H1 (cell line): ENCODE measurements around the gene PORCN. TPM values are rescaled to one million over a fixed set of nuclear protein-coding genes. Genes with fewer than 3 reads are reported as not detected.
A peak's percentile ranks its signal among the peaks of the same experiment; 100 is the strongest.

Source experiments
- CTCF ChIA-PET: fragments of 300-600 bp; sonication (Branson Sonifier 250); formaldehyde crosslinking; loops from one replicate; lab custom pipeline; 2021; ENCODE audit not compliant: partially characterized antibody; lab: Charles Lee
- POLR2A ChIA-PET: fragments of 300-600 bp; sonication (Branson Sonifier 250); formaldehyde crosslinking; loops from one replicate; lab custom pipeline; 2021; ENCODE audit warnings: inconsistent platforms; ENCODE audit not compliant: partially characterized antibody; lab: Charles Lee
- DNase-seq, 2 experiments: peaks; one replicate each; pipeline versions ENCODE4 v3.0.0 to v3.0.0-alpha.2; 2010 to 2022; ENCODE audit warnings: low spot score in 2 of 2, low read depth in 1 of 2, mixed read lengths in 1 of 2
- FAIRE-seq: peaks from 2 replicates; lab custom pipeline; 2011; peaks lifted over from hg19 to GRCh38; lab: Jason Lieb, UNC
- H2AFZ ChIP-seq: 2 replicates; pipeline ENCODE4 v1.8.1; 2012; ENCODE audit warnings: low read length, inconsistent platforms
- H2AK5ac ChIP-seq: 2 replicates; pipeline ENCODE4 v1.6.1; 2013; ENCODE audit warnings: low read depth, low read length
- H2BK120ac ChIP-seq: replicated peaks from 2 replicates; pipeline ENCODE3; 2013; ENCODE audit warnings: low read depth, low read length, inconsistent platforms
- H2BK12ac ChIP-seq: 2 replicates; pipeline ENCODE4 v1.6.1; 2013; ENCODE audit warnings: low read depth, low read length
- H2BK15ac ChIP-seq: 2 replicates; pipeline ENCODE4 v1.6.1; 2013; ENCODE audit warnings: low read length
- H2BK20ac ChIP-seq: 2 replicates; pipeline ENCODE4 v1.6.1; 2013; ENCODE audit warnings: low read length
- H2BK5ac ChIP-seq: 2 replicates; pipeline ENCODE4 v1.6.1; 2013; ENCODE audit warnings: low read depth, low read length
- H3K14ac ChIP-seq: 2 replicates; pipeline ENCODE4 v1.6.1; 2013; ENCODE audit warnings: inconsistent platforms; ENCODE audit not compliant: insufficient read length
- H3K18ac ChIP-seq: 2 replicates; pipeline ENCODE4 v1.6.1; 2013; ENCODE audit warnings: low read length; ENCODE audit errors: extremely low read depth
- H3K23ac ChIP-seq: 2 replicates; pipeline ENCODE4 v1.6.1; 2013; ENCODE audit warnings: inconsistent platforms; ENCODE audit not compliant: insufficient read length
- H3K23me2 ChIP-seq: 2 replicates; pipeline ENCODE4 v1.6.1; 2013; ENCODE audit warnings: low read depth, low read length
- H3K27ac ChIP-seq: 2 replicates; pipeline ENCODE4 v1.6.1; 2011; ENCODE audit warnings: low read depth, low read length, inconsistent platforms
- H3K27me3 ChIP-seq, 4 experiments: replicated peaks in 1 of 4; 1 replicate in 1 of 4; 2 replicates in 3 of 4; pipeline versions ENCODE4 v1.6.1 to v1.8.1; 2011 to 2013; ENCODE audit warnings: low read length in 3 of 4, mild to moderate bottlenecking in 3 of 4, inconsistent platforms in 2 of 4, mixed read lengths in 2 of 4, moderate library complexity in 1 of 4; ENCODE audit not compliant: control insufficient read depth in 3 of 4, insufficient read depth in 3 of 4; ENCODE audit errors: extremely low read depth in 1 of 4
- H3K36me3 ChIP-seq, 4 experiments: 2 replicates each; pipeline versions ENCODE4 v1.6.1 to v1.8.1; 2011 to 2013; ENCODE audit warnings: mild to moderate bottlenecking in 4 of 4, low read length in 3 of 4, moderate library complexity in 2 of 4, control low read depth in 1 of 4, inconsistent platforms in 1 of 4; ENCODE audit not compliant: insufficient read depth in 4 of 4, control insufficient read depth in 2 of 4
- H3K4ac ChIP-seq: replicated peaks from 2 replicates; pipeline ENCODE3; 2013; ENCODE audit warnings: low read length, low read depth, mixed read lengths, inconsistent platforms; ENCODE audit not compliant: insufficient read length
- H3K4me1 ChIP-seq, 4 experiments: replicated peaks in 1 of 4; 1 replicate in 1 of 4; 2 replicates in 3 of 4; pipeline versions ENCODE4 v1.6.1 to v1.8.1; 2011 to 2013; ENCODE audit warnings: low read length in 3 of 4, inconsistent platforms in 2 of 4, mixed read lengths in 1 of 4; ENCODE audit not compliant: insufficient read depth in 4 of 4, control insufficient read depth in 3 of 4
- H3K4me2 ChIP-seq, 2 experiments: 2 replicates each; pipeline versions ENCODE4 v1.6.1 to v1.8.1; 2011 to 2013; ENCODE audit warnings: low read depth in 2 of 2, low read length in 2 of 2, control low read depth in 1 of 2, inconsistent platforms in 1 of 2, mild to moderate bottlenecking in 1 of 2; ENCODE audit not compliant: insufficient read depth in 1 of 2
- H3K4me3 ChIP-seq, 4 experiments: fragments of 200-600, 300-600 bp in 1 of 4; sonication (generic), shearing (Covaris generic), sonication (Bioruptor Twin) in 1 of 4; 2 replicates each; pipeline versions ENCODE4 v1.5.1 to v1.8.1; 2011 to 2016; ENCODE audit warnings: low read length in 4 of 4, low read depth in 3 of 4, control low read depth in 2 of 4, inconsistent platforms in 2 of 4, mild to moderate bottlenecking in 2 of 4, mixed read lengths in 1 of 4, moderate library complexity in 1 of 4; ENCODE audit not compliant: insufficient read depth in 2 of 4; ENCODE audit errors: extremely low read depth in 1 of 4
- H3K56ac ChIP-seq: replicated peaks from 2 replicates; pipeline ENCODE3; 2013; ENCODE audit warnings: low read depth, mild to moderate bottlenecking, mixed read lengths, low read length, inconsistent platforms; ENCODE audit not compliant: insufficient read length
- H3K79me1 ChIP-seq: 2 replicates; pipeline ENCODE4 v1.6.1; 2013; ENCODE audit warnings: low read depth, low read length, control low read depth
- H3K79me2 ChIP-seq, 2 experiments: 2 replicates each; pipeline versions ENCODE4 v1.6.1 to v1.8.1; 2012 to 2013; ENCODE audit warnings: low read length in 2 of 2, mild to moderate bottlenecking in 2 of 2, inconsistent platforms in 1 of 2; ENCODE audit not compliant: insufficient read depth in 2 of 2, control insufficient read depth in 1 of 2
- H3K9ac ChIP-seq, 4 experiments: replicated peaks in 1 of 4; 1 replicate in 1 of 4; 2 replicates in 3 of 4; pipeline versions ENCODE4 v1.6.1 to v1.8.1; 2011 to 2013; ENCODE audit warnings: low read depth in 3 of 4, low read length in 3 of 4, control low read depth in 2 of 4, mild to moderate bottlenecking in 2 of 4, moderate library complexity in 2 of 4, inconsistent platforms in 1 of 4; ENCODE audit errors: extremely low read depth in 1 of 4
- H3K9me3 ChIP-seq, 2 experiments: 2 replicates each; pipeline versions ENCODE4 v1.6.1 to v1.8.1; 2012 to 2013; ENCODE audit warnings: mild to moderate bottlenecking in 2 of 2, moderate library complexity in 2 of 2, control low read depth in 1 of 2, inconsistent platforms in 1 of 2, low read depth in 1 of 2, low read length in 1 of 2, mixed read lengths in 1 of 2; ENCODE audit not compliant: insufficient read depth in 2 of 2
- H4K20me1 ChIP-seq, 2 experiments: replicated peaks in 1 of 2; 2 replicates each; pipeline versions ENCODE3 to v1.8.1; 2011 to 2013; ENCODE audit warnings: inconsistent platforms in 2 of 2, low read length in 2 of 2, mild to moderate bottlenecking in 1 of 2; ENCODE audit not compliant: insufficient read depth in 2 of 2, control insufficient read depth in 1 of 2
- H4K5ac ChIP-seq: 2 replicates; pipeline ENCODE4 v1.6.1; 2013; ENCODE audit warnings: low read length, low read depth, mixed read lengths, inconsistent platforms; ENCODE audit not compliant: insufficient read length
- H4K8ac ChIP-seq: 2 replicates; pipeline ENCODE4 v1.8.0; 2013; ENCODE audit warnings: mild to moderate bottlenecking, moderate library complexity, low read length, inconsistent platforms; ENCODE audit not compliant: insufficient read depth; ENCODE audit errors: extremely low read depth
- H4K91ac ChIP-seq: replicated peaks from 2 replicates; pipeline ENCODE3; 2013; ENCODE audit warnings: low read length, mixed read lengths, inconsistent platforms; ENCODE audit not compliant: insufficient read length
- MAFK ChIP-seq: IDR thresholded peaks from 2 replicates; pipeline ENCODE4 v1.6.1; 2012; ENCODE audit warnings: low read depth, mild to moderate bottlenecking, improper control_type of control experiment, low read length
- RAD21 ChIP-seq, 2 experiments: IDR thresholded peaks in 1 of 2; conservative IDR thresholded peaks in 1 of 2; 2 replicates each; pipeline ENCODE4 v1.6.1; 2011; ENCODE audit warnings: low read depth in 2 of 2, low read length in 2 of 2, improper control_type of control experiment in 1 of 2, inconsistent platforms in 1 of 2, mild to moderate bottlenecking in 1 of 2, moderate library complexity in 1 of 2
- RNF2 ChIP-seq: fragments of 200-900, 300-1000 bp; sonication (generic); IDR thresholded peaks from 2 replicates; pipeline ENCODE4 v1.7.1; 2016; ENCODE audit warnings: borderline replicate concordance, low read depth, mild to moderate bottlenecking, antibody characterized with exemption, low read length; ENCODE audit not compliant: poor library complexity, severe bottlenecking; ENCODE audit errors: missing control alignments
- YY1 ChIP-seq: IDR thresholded peaks from 2 replicates; pipeline ENCODE4 v1.6.1; 2011; ENCODE audit warnings: low read depth, mild to moderate bottlenecking, low read length
- WGBS, 2 experiments: shearing (Covaris generic) in 1 of 2; methylation state at CpG; one replicate each; pipeline versions ENCODE4 v1.1.6 to v1.1.7; 2013 to 2015; ENCODE audit warnings: low lambda C conversion rate in 2 of 2, mixed read lengths in 2 of 2, inconsistent platforms in 1 of 2, low coverage in 1 of 2, missing lambda C conversion rate in 1 of 2; ENCODE audit not compliant: insufficient replicate concordance in 2 of 2, insufficient coverage in 1 of 2, insufficient read length in 1 of 2; ENCODE audit errors: extremely low coverage in 1 of 2, missing lambda C conversion rate in 1 of 2; 5-methylcytosine and 5-hydroxymethylcytosine counted together
- polyA plus RNA-seq, 7 experiments: library from polyadenylated mRNA; depleted of rRNA in 3 of 7; stranded (reverse) in 5 of 7; unstranded in 2 of 7; fragments of >200 nt in 5 of 7; fragments of 200-250 nt in 2 of 7; gene quantifications; 1 replicate in 5 of 7; 2 replicates in 1 of 7; 4 replicates in 1 of 7; pipeline versions ENCODE4 v1.2.1 to v1.2.3, GENCODE V29; 2011 to 2013; ENCODE audit warnings: missing spikeins in 2 of 7, mixed read lengths in 2 of 7
- total RNA-seq: library from RNA; stranded (reverse); fragmentation: NEBNext Ultra II Directional; extraction: Animal tissue kit (Norgen Biotek cat#: 25700); gene quantifications from 2 replicates; pipeline ENCODE4 v1.2.1, GENCODE V29; 2021
- TF ChIP-seq, protein P1 (sequence below), 3 experiments: IDR thresholded peaks; 1 replicate in 2 of 3; 2 replicates in 1 of 3; pipeline versions ENCODE4 v1.5.1 to v1.6.1; 2011; ENCODE audit warnings: low read length in 3 of 3, mild to moderate bottlenecking in 3 of 3, inconsistent platforms in 2 of 3, low read depth in 1 of 3, moderate library complexity in 1 of 3; ENCODE audit not compliant: insufficient read depth in 1 of 3; ENCODE audit errors: control extremely low read depth in 1 of 3

The PORCN gene
- total and polyA plus RNA-seq, 2 of the 8 experiments (the other 6 are each of a cell fraction or from before 2014, with no cell fraction given) = 14.6 to 34.1 TPM

- Histone ChIP-seq H3K4me3 (no peak overlapping the region), H2BK20ac (no peak overlapping the region), H2BK15ac (no peak overlapping the region), H3K9ac (no peak overlapping the region), H3K14ac (no peak overlapping the region), H3K9me3 (no peaks in the 10 kb centered on the region)
- peak; percentile 77 to 84 for TF ChIP-seq RAD21 (IDR thresholded peaks at IDR 0.05 in 1 of 2, conservative IDR thresholded peaks at IDR 0.05 in 1 of 2; ENCODE audit: low read depth in 2 of 2, low read length in 2 of 2)
- TF ChIP-seq, protein P1, sequence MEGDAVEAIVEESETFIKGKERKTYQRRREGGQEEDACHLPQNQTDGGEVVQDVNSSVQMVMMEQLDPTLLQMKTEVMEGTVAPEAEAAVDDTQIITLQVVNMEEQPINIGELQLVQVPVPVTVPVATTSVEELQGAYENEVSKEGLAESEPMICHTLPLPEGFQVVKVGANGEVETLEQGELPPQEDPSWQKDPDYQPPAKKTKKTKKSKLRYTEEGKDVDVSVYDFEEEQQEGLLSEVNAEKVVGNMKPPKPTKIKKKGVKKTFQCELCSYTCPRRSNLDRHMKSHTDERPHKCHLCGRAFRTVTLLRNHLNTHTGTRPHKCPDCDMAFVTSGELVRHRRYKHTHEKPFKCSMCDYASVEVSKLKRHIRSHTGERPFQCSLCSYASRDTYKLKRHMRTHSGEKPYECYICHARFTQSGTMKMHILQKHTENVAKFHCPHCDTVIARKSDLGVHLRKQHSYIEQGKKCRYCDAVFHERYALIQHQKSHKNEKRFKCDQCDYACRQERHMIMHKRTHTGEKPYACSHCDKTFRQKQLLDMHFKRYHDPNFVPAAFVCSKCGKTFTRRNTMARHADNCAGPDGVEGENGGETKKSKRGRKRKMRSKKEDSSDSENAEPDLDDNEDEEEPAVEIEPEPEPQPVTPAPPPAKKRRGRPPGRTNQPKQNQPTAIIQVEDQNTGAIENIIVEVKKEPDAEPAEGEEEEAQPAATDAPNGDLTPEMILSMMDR (IDR thresholded peaks at IDR 0.05; ENCODE audit: control extremely low read depth in 1 of 3, insufficient read depth in 1 of 3, low read depth in 1 of 3, low read length in 3 of 3) = peak in 2 of 3 experiments; percentile 52 to 62; a peak in 3 of 4 replicates
- no peak for TF ChIP-seq MAFK
- no peak for TF ChIP-seq RNF2
- 0 out of 2 replicates have a peak, but pooled peaks have one; percentile 27 for TF ChIP-seq YY1
- TF ChIP-seq, all 59 proteins: peak for 3
- Histone ChIP-seq H4K20me1 (no peaks in the 10 kb centered on the region), H3K4me1 (no peaks in the 10 kb centered on the region; a peak in 1 of 7 replicates), H2BK120ac (no peak overlapping the region), H3K27ac (no peak overlapping the region), H2AK5ac (no peak overlapping the region), H3K36me3 (no peaks in the 10 kb centered on the region), H3K56ac (no peak overlapping the region), H4K8ac (no peak overlapping the region), H3K4ac (no peak overlapping the region), H3K18ac (no peak overlapping the region), H4K91ac (no peak overlapping the region), H3K79me1 (no peaks in the 10 kb centered on the region), H3K79me2 (no peaks in the 10 kb centered on the region), H4K5ac (no peak overlapping the region), H3K23me2 (no peaks in the 10 kb centered on the region), H3K23ac (no peak overlapping the region), H2AFZ (no peak overlapping the region), H3K27me3 (no peaks in the 10 kb centered on the region), H2BK5ac (no peak overlapping the region), H3K4me2 (no peak overlapping the region), H2BK12ac (no peak overlapping the region)
- peak in 1 of 2 experiments; percentile 58 for DNase-seq
- POLR2A ChIA-PET = interaction anchor here (1.3 to 1.8 kb wide), 2 partner anchors 14 to 18 kb away, joined by 3 to 5 read pairs; partner anchors contain the start of gene FTSJ1
- 64% methylated on average over 9 of the region's 10 CpGs; no CpG with 5 or more reads in 1 of the 2 experiments for WGBS, 2 experiments
- FAIRE-seq = peak; percentile 94
- CTCF ChIA-PET = interaction anchor here (0.7 to 3.9 kb wide), 11 partner anchors 10 to 992 kb away, joined by 3 to 32 read pairs (median 4); partner anchors contain the start of gene SLC38A5
These were observed 14.9 kb upstream of the PORCN start for GRCh38 chrX:48493890-48494364.
